Mucosa of gallbladder (tissue), 1 donor: Measurements from ENCODE around the gene GPC5. TPM values are rescaled to one million over a fixed set of nuclear protein-coding genes. Genes with fewer than 3 reads are reported as not detected.

Experiments used
- DNase-seq: peaks from one replicate; pipeline ENCODE4 v3.0.0-alpha.2; 2020; ENCODE audit warnings: low spot score
- total RNA-seq: library from RNA; stranded (reverse); gene quantifications from one replicate; pipeline ENCODE4 v1.2.1, GENCODE V29; 2021
- donor health status: DM: no; HTN: no; CAD: no.

GPC5 gene
- total RNA-seq, 1 donor from 2014 or later: 2.2 TPM

- no peak for DNase-seq
Observed at GRCh38 chr13:91965511-91965910, 567.1 kb downstream of the GPC5 start.

GRCh38 chr13:91978571-91978970, 580.1 kb downstream of the GPC5 start:
- DNase-seq: no peak

GRCh38 chr13:91986761-91987483, 588.5 kb downstream of the GPC5 start:
- no peak for DNase-seq

- no peak for DNase-seq
Observed at GRCh38 chr13:91988331-91988730, 589.9 kb downstream of the GPC5 start.

GRCh38 chr13:92012787-92013186, 614.4 kb downstream of the GPC5 start:
- DNase-seq: no peak

GRCh38 chr13:92017737-92018136, 619.3 kb downstream of the GPC5 start:
- no peak for DNase-seq

- DNase-seq: no peak
Observed at GRCh38 chr13:92028695-92029094, 630.3 kb downstream of the GPC5 start.

- DNase-seq: no peak
Observed at GRCh38 chr13:92029641-92030040, 631.2 kb downstream of the GPC5 start.

- DNase-seq: no peak
Observed at GRCh38 chr13:92038905-92039304, 640.5 kb downstream of the GPC5 start.

GRCh38 chr13:92042522-92042921, 644.1 kb downstream of the GPC5 start:
- DNase-seq: no peak

- DNase-seq: no peak
Observed at GRCh38 chr13:92044351-92044750, 645.9 kb downstream of the GPC5 start.

GRCh38 chr13:92054389-92054788, 656.0 kb downstream of the GPC5 start:
- DNase-seq: no peak

- no peak for DNase-seq
Observed at GRCh38 chr13:92074658-92075057, 676.2 kb downstream of the GPC5 start.

GRCh38 chr13:92097337-92097903, 699.0 kb downstream of the GPC5 start:
- DNase-seq: no peak

GRCh38 chr13:92101801-92102200, 703.4 kb downstream of the GPC5 start:
- no peak for DNase-seq

- DNase-seq: no peak
Observed at GRCh38 chr13:92103689-92104153, 705.3 kb downstream of the GPC5 start.

GRCh38 chr13:92122186-92122853, 723.9 kb downstream of the GPC5 start:
- DNase-seq: no peak

- no peak for DNase-seq
Observed at GRCh38 chr13:92126399-92126798, 728.0 kb downstream of the GPC5 start.

- no peak for DNase-seq
Observed at GRCh38 chr13:92135509-92135908, 737.1 kb downstream of the GPC5 start.

GRCh38 chr13:92136449-92137155, 738.2 kb downstream of the GPC5 start:
- no peak for DNase-seq

- no peak for DNase-seq
Observed at GRCh38 chr13:92137520-92137919, 739.1 kb downstream of the GPC5 start.

GRCh38 chr13:92143766-92144165, 745.3 kb downstream of the GPC5 start:
- DNase-seq: no peak
